ENCODE data around the gene RGS19.

DNA sequence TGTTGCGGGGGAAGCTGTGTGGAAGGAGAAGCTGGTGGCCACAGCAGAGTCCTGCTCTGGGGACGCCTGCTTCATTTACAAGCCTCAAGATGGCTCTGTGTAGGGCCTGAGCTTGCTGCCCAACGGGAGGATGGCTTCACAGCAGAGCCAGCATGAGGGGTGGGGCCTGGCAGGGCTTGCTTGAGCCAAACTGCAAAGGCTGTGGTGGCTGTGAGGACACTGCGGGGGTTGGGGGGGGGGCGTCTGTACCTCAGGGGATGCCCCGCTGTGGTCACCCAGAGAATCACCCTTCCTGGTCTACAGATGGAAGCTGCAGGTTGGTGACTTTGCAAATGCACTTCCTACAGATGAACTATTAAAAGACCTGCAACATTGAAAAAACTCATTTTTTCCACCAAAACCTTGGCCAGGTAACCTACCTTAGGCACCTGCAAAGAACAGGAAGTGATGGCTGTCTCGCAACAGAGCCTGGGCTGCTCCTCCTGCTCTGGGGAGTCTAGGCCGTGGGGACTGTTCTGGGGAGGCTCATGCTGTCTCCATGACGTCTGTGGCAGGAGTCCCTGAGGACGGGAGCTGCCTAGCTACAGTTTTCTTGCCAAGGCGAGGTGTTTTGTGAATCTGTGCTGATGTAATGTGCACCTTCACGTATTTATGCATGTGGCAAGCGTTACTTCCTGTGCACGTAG lies 20.7 kb upstream of the RGS19 start:
- TF ChIP-seq, protein P1, sequence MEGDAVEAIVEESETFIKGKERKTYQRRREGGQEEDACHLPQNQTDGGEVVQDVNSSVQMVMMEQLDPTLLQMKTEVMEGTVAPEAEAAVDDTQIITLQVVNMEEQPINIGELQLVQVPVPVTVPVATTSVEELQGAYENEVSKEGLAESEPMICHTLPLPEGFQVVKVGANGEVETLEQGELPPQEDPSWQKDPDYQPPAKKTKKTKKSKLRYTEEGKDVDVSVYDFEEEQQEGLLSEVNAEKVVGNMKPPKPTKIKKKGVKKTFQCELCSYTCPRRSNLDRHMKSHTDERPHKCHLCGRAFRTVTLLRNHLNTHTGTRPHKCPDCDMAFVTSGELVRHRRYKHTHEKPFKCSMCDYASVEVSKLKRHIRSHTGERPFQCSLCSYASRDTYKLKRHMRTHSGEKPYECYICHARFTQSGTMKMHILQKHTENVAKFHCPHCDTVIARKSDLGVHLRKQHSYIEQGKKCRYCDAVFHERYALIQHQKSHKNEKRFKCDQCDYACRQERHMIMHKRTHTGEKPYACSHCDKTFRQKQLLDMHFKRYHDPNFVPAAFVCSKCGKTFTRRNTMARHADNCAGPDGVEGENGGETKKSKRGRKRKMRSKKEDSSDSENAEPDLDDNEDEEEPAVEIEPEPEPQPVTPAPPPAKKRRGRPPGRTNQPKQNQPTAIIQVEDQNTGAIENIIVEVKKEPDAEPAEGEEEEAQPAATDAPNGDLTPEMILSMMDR (conservative IDR thresholded peaks at IDR 0.05; ENCODE audit: low read depth, low read length), result no peak
- no peak for TF ChIP-seq EZH2 (IDR thresholded peaks at IDR 0.05; ENCODE audit: borderline replicate concordance, low read depth, low read length, poor library complexity, severe bottlenecking)
